Ovary (tissue), 9 donors: ENCODE measurements around the gene SLX4IP. TPM values are rescaled to one million over a fixed set of nuclear protein-coding genes. Genes with fewer than 3 reads are reported as not detected.

Experiments used
- DNase-seq, 5 donors: peaks; one replicate each; pipeline ENCODE4 v3.0.0-alpha.2; 2019 to 2020
- H3K27ac ChIP-seq, 2 donors: fragments of 200-600 bp; one replicate each; pipeline versions ENCODE4 v1.5.1 to v1.8.0; 2019 to 2022
- H3K27me3 ChIP-seq: fragments of 200-600 bp; one replicate; pipeline ENCODE4 v1.8.0; 2022
- H3K36me3 ChIP-seq: fragments of 200-600 bp; sonication (generic); one replicate; pipeline ENCODE4 v1.5.1; 2019
- H3K4me1 ChIP-seq: one replicate; pipeline ENCODE4 v1.8.1; 2013; ENCODE audit warnings: mild to moderate bottlenecking, moderate library complexity; ENCODE audit not compliant: insufficient read depth
- H3K4me3 ChIP-seq: fragments of 200-600 bp; sonication (generic); one replicate; pipeline ENCODE4 v1.5.1; 2017
- H3K9me3 ChIP-seq, 2 donors: fragments of 200-600 bp in 1 of 2; sonication (generic) in 1 of 2; one replicate each; pipeline versions ENCODE4 v1.5.1 to v1.8.1; 2013 to 2019; ENCODE audit warnings: mild to moderate bottlenecking in 1 of 2, moderate library complexity in 1 of 2
- CTCF ChIP-seq, 3 donors: fragments of 450-650 bp in 2 of 3; fragments of 200-600 bp in 1 of 3; IDR thresholded peaks; one replicate each; pipeline versions ENCODE4 v1.5.1 to v1.8.0; 2016 to 2022; ENCODE audit warnings: antibody characterized with exemption in 3 of 3, mild to moderate bottlenecking in 1 of 3
- EP300 ChIP-seq: sonication (generic); formaldehyde crosslinking; IDR thresholded peaks from one replicate; pipeline ENCODE4 v1.6.1; 2017; ENCODE audit warnings: antibody characterized with exemption
- POLR2A ChIP-seq: fragments of 450-650 bp; IDR thresholded peaks from one replicate; pipeline ENCODE4 v1.6.1; 2017; ENCODE audit warnings: antibody characterized with exemption, mild to moderate bottlenecking, moderate library complexity
- WGBS, 3 donors: extraction: QIAGEN DNeasy Blood & Tissue Kit in 1 of 3; methylation state at CpG; one replicate each; pipeline versions ENCODE4 v1.1.5 to v1.1.7; 2013 to 2017; 5-methylcytosine and 5-hydroxymethylcytosine counted together
- intact Hi-C, 4 donors: fragments of 100-400 bp; cut with DNase I; formaldehyde crosslinking; loops; one replicate each; pipeline versions ENCODE4 v1.11.0 to v1.15.1; 2022 to 2023
- polyA plus RNA-seq, 2 donors: library from polyadenylated mRNA; stranded (reverse); fragments of 200-250 nt in 1 of 2; fragments of 350-450 nt in 1 of 2; fragmentation: Illumina TruSeq in 1 of 2; extraction: RNeasy Lipid Tissue Mini Kit (QIAGEN cat#74804) in 1 of 2; gene quantifications; one replicate each; pipeline ENCODE4 v1.2.3, GENCODE V29; 2013 to 2014
- total RNA-seq, 7 donors: library from RNA; depleted of rRNA in 2 of 7; stranded (reverse); fragments of >200 nt in 2 of 7; fragmentation: NEBNext Ultra II Directional in 3 of 7; extraction: Animal tissue kit (Norgen Biotek cat#: 25700) in 3 of 7; gene quantifications; one replicate each; pipeline versions ENCODE4 v1.1.0 to v1.2.4, GENCODE V29; 2016 to 2023
- donor health status: DM: no; HTN: no; CAD: no; lungs with moderate emphysema.
- donor health status: DM: no; HTN: no; CAD: no.
- donor health status: Bipolar disorder and iron deficiency.
- donor health status: DM: yes; HTN: yes; CAD: no.
- donor health status: DM: no; HTN: no; CAD: no.
- donor health status: DM: yes; HTN: yes; CAD: no.

Gene SLX4IP
- total and polyA plus RNA-seq, 9 donors, result 0.98 to 5.1 (median 2.8) TPM

- no peak for DNase-seq
- Histone ChIP-seq H3K27me3 (no peaks in the 10 kb centered on the region), H3K4me3 (no peak overlapping the region), H3K4me1 (no peaks in the 10 kb centered on the region), H3K9me3 (no peaks in the 10 kb centered on the region), H3K27ac (no peak overlapping the region), H3K36me3 (no peaks in the 10 kb centered on the region)
- 35 to 49% (median 48%) methylated on average over 4 of the region's 4 CpGs for WGBS, 3 donors
- intact Hi-C loops, result no loop called here
- TF ChIP-seq CTCF (IDR thresholded peaks at IDR 0.05), result no peak
- no peak for TF ChIP-seq POLR2A
- TF ChIP-seq EP300, result no peak
Observed at GRCh38 chr20:10404959-10405530, 30.1 kb upstream of the SLX4IP start.

DNA sequence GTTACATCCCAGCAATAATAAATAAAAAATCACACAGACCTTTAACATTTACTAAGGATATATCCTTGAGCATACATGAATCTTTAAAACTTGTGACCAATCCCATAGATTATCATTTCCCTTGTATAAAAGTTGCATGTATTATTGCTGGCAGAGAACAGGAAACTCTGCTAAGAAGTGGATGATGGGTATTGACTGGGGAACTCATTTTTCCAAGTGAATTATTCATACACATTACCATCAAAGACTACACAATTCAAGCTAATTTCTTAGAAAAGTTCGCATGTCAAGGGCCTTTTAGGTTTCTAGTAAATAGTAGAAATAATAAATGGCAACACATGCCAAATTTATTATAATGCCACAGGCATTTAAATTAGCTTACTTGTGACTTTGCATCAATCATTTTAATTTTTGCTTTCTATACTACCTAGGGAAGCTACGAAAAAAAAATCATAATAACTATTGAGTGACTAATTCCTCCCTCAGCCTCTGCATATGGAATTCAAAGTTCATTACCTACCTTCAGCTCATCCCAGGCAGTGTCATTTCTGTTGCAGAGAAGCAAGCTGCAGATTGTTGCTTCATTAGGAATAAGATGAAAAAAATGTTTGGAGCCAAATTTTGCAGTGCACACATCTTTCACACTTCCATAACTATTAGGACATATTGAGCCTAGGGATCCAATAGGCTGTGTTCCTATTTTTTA, 26.8 kb upstream of the SLX4IP start:
- Histone ChIP-seq H3K36me3 (no peaks in the 10 kb centered on the region), H3K4me1 (no peaks in the 10 kb centered on the region), H3K9me3 (no peaks in the 10 kb centered on the region), H3K27me3 (no peaks in the 10 kb centered on the region), H3K27ac (no peak overlapping the region), H3K4me3 (no peak overlapping the region)
- DNase-seq, result no peak
- intact Hi-C loops, result no loop called here
- TF ChIP-seq EP300 (no peak), CTCF (IDR thresholded peaks at IDR 0.05) (no peak), POLR2A (no peak)
- 94 to 98% (median 98%) methylated on average over 2 of the region's 2 CpGs for WGBS, 3 donors

DNA sequence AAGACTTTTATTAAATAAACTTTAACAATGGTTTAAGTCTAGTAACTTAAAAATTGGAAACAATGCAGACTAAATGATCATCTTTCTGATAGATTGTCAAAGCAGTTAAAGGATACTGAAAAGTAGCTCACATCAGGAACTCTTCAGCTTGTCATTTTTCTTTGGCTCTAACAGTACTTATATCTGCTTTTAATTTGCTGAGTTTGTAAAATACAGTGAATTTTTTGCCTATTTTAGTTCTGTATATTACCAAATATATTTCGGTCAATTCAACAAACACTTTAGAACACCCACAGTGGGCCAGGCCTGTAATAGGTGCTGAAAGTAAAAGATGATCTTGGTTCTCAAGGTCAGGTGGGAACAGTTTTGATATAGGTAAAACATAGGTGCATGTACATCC, 23.4 kb upstream of the SLX4IP start:
- Histone ChIP-seq H3K27me3 (no peaks in the 10 kb centered on the region), H3K9me3 (no peaks in the 10 kb centered on the region), H3K4me1 (no peaks in the 10 kb centered on the region), H3K36me3 (no peaks in the 10 kb centered on the region), H3K27ac (no peak overlapping the region), H3K4me3 (no peak overlapping the region)
- intact Hi-C loops, result loop anchor here in 2 of 4 donors (10.0 kb wide), 2 partner anchors 187 to 437 kb away; no protein-coding TSS in a partner anchor
- 80 to 95% (median 91%) methylated on average over 1 of the region's 1 CpG for WGBS, 3 donors
- DNase-seq, result no peak
- TF ChIP-seq CTCF (IDR thresholded peaks at IDR 0.05) (no peak), POLR2A (no peak), EP300 (no peak)

DNA sequence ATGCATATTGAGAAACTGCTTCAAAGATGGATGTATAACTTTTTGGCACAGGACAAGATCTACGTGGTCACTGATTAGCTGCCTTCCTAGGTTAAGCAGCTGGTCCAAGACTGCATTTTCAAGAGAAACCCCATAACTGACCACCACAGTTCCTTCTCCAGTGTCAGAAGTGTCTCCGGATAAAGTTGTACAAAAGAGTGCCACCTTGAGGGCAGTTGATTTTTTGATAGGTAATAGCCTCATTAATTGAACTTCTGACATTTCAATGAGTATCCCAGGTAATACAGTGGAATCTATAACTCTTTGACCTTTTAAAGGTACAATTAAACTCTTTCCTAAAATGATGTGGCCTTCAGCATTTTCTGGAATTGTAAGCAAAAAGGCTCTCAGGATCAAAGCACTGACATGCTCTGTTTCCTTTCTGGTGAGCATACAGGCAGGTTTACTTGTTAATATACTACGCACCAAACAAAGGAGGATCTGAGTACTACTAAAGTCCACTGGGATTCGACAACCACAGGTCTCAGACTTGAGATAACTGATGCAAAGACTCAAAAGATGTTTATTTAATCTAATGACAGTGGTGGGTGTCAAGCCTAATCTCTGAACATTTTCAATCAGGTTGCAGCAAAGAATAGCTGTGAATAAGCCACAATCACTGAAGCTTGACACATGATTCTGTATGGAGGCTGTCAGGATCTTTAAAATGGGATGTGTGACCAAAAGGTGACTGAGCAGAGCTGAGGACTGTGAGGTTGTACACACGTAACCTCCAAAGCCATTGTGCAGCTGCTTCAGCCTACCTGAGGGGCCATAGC, 22.3 kb upstream of the SLX4IP start:
- H3K9me3 ChIP-seq, result no peaks in the 10 kb centered on the region
- H3K27me3 ChIP-seq, result no peaks in the 10 kb centered on the region
- intact Hi-C loops, result loop anchor here in 2 of 4 donors (10.0 kb wide), 2 partner anchors 188 to 438 kb away; no protein-coding TSS in a partner anchor
- WGBS, 3 donors, result 83 to 85% (median 84%) methylated on average over 5 of the region's 5 CpGs
- no peak overlapping the region for H3K4me3 ChIP-seq
- no peak for DNase-seq
- H3K4me1 ChIP-seq, result no peaks in the 10 kb centered on the region
- no peak overlapping the region for H3K27ac ChIP-seq
- no peak for TF ChIP-seq POLR2A
- TF ChIP-seq EP300, result no peak
- no peak for TF ChIP-seq CTCF (IDR thresholded peaks at IDR 0.05)
- H3K36me3 ChIP-seq, result no peaks in the 10 kb centered on the region
